GM12878 (cell line): ENCODE results near the gene SCNN1A.

Source experiments
- EGR1 ChIP-seq, 2 experiments: IDR thresholded peaks; 1 replicate in 1 of 2; 2 replicates in 1 of 2; pipeline ENCODE4 v1.6.1; 2011 to 2012; ENCODE audit warnings: low read depth in 2 of 2, low read length in 2 of 2, borderline replicate concordance in 1 of 2, mild to moderate bottlenecking in 1 of 2, moderate library complexity in 1 of 2
- SRF ChIP-seq, 2 experiments: IDR thresholded peaks; 2 replicates each; pipeline ENCODE4 v1.6.1; 2011; ENCODE audit warnings: low read depth in 2 of 2, low read length in 2 of 2, mild to moderate bottlenecking in 1 of 2, moderate library complexity in 1 of 2
- TAF1 ChIP-seq: IDR thresholded peaks from 2 replicates; pipeline ENCODE4 v1.6.1; 2011; ENCODE audit warnings: mild to moderate bottlenecking, low read depth, low read length, borderline replicate concordance
- TF ChIP-seq, protein P1 (sequence below): fragments of 450-650 bp; conservative IDR thresholded peaks from 2 replicates; pipeline ENCODE4 v1.6.1; 2017; ENCODE audit warnings: mild to moderate bottlenecking, moderate library complexity

DNA sequence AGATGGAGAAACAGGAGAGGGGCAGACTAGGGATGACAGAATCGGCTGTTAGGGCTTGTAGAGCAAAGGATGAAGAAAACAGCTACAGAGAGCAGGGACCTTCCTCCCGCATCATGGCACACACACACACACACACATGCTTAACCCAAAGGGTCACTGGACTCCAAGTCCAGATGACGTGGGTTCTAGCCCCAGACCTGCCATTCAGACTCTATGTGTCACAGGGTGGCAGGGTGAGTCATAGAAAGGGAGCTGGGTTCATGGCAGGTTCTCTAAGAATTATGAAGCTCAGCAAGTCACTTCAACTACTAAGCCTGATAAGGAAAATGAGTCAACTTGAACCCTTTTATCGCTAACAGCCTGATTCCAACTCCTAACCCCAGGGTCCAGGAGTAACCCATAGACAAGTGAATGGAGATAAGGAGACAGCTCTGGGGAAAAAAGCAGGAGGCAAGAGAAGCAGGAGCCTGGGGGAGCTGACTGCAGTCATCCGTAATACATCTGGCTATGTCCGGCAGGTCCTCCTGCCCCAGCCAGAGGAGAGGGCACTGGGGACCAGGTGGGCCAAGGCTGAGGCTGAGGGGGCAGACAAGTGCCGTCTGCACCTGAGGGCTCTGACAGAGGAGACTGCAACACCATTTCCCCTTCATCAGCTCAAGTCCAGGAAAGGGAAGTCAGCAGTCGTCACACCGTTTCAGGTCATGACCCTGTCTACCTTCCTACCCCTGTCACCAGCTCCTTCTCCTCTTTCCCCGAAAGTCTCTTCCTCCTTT lies 29.9 kb downstream of the SCNN1A start:
- TF ChIP-seq SRF (IDR thresholded peaks at IDR 0.05; ENCODE audit: low read depth in 2 of 2, low read length in 2 of 2), result no peak
- TF ChIP-seq EGR1 (IDR thresholded peaks at IDR 0.05; ENCODE audit: borderline replicate concordance in 1 of 2, low read depth in 2 of 2, low read length in 2 of 2), result no peak
- TF ChIP-seq TAF1, result no peak
- TF ChIP-seq, protein P1, sequence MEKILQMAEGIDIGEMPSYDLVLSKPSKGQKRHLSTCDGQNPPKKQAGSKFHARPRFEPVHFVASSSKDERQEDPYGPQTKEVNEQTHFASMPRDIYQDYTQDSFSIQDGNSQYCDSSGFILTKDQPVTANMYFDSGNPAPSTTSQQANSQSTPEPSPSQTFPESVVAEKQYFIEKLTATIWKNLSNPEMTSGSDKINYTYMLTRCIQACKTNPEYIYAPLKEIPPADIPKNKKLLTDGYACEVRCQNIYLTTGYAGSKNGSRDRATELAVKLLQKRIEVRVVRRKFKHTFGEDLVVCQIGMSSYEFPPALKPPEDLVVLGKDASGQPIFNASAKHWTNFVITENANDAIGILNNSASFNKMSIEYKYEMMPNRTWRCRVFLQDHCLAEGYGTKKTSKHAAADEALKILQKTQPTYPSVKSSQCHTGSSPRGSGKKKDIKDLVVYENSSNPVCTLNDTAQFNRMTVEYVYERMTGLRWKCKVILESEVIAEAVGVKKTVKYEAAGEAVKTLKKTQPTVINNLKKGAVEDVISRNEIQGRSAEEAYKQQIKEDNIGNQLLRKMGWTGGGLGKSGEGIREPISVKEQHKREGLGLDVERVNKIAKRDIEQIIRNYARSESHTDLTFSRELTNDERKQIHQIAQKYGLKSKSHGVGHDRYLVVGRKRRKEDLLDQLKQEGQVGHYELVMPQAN, result no peak
